SK-N-MC (cell line): Measurements from ENCODE around the gene TNFRSF18.

ENCODE experiments used
- EZH2 ChIP-seq: fragments of 200-600 bp; sonication (generic); IDR thresholded peaks from one replicate; pipeline ENCODE4 v1.6.1; 2017; ENCODE audit warnings: antibody characterized with exemption
- FOXP2 ChIP-seq: optimal IDR thresholded peaks from 2 replicates; pipeline ENCODE3; 2011; ENCODE audit warnings: mild to moderate bottlenecking, moderate library complexity; ENCODE audit not compliant: insufficient read depth; ENCODE audit errors: extremely low read length, control extremely low read depth
- POLR2AphosphoS5 ChIP-seq: IDR thresholded peaks from 2 replicates; pipeline ENCODE4 v1.6.1; 2012; ENCODE audit warnings: mild to moderate bottlenecking, low read depth, low read length, borderline replicate concordance

DNA sequence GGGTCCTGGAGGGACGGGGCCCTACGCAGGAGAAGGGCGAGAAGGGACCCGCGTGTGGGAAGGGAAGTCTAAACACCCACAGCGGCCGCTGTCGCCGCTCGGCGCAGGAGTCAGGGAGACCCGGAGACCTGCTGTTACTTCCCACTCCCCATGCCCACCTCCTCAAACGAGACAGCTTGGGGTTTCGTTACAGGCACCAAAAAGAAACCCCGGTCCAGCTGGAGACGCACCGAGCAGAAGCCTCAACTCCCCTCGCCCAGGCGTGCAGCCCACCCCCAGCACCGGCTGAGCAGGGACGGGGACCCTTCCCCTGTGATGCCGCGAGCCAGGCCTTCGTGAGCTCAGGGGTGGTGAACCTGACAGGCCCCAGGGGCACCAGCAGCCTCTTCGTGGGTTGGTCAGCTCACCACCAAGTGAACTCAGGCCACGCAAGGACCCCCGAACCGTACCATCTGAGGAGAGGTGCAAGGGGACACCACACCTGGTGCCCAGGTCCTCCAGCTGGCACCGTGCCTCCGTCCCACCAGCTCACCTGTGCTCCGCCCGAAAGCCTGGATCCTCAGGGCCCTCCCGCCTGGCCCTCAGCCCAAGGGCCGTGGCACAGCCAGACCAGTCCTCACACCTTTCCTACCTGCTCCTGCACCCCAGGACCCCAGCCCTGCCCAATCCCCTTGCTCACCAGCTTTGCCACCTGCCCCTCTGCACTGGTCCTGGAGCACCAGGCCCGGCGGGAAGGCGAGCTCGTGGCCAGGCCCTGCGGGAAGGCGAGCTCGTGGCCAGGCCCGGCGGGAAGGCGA is 20.4 kb upstream of the TNFRSF18 start:
- TF ChIP-seq POLR2AphosphoS5 (no peak), EZH2 (no peak), FOXP2 (no peak)
